Ascending aorta (tissue), 2 donors: ENCODE results near the gene CPM. TPM values are rescaled to one million over a fixed set of nuclear protein-coding genes. Genes with fewer than 3 reads are reported as not detected.
A peak's percentile ranks its signal among the peaks of the same experiment; 100 is the strongest.

Experiments used
- DNase-seq, 2 donors: peaks; one replicate each; pipeline ENCODE4 v3.0.0-alpha.2; 2019; ENCODE audit warnings: low spot score in 2 of 2
- H3K27ac ChIP-seq, 2 donors: fragments of 200-600 bp; sonication (generic); one replicate each; pipeline ENCODE4 v1.5.1; 2016 to 2017; ENCODE audit warnings: mild to moderate bottlenecking in 1 of 2
- H3K27me3 ChIP-seq: fragments of 200-600 bp; sonication (generic); one replicate; pipeline ENCODE4 v1.5.1; 2017
- H3K36me3 ChIP-seq, 2 donors: fragments of 200-600 bp; sonication (generic); one replicate each; pipeline ENCODE4 v1.5.1; 2016
- H3K4me1 ChIP-seq, 2 donors: fragments of 200-600 bp; sonication (generic); one replicate each; pipeline ENCODE4 v1.5.1; 2016 to 2017; ENCODE audit warnings: mild to moderate bottlenecking in 1 of 2
- H3K4me3 ChIP-seq, 2 donors: fragments of 200-600 bp; sonication (generic); one replicate each; pipeline ENCODE4 v1.5.1; 2016 to 2017; ENCODE audit warnings: mild to moderate bottlenecking in 1 of 2
- H3K9me3 ChIP-seq, 2 donors: fragments of 200-600 bp; sonication (generic); one replicate each; pipeline ENCODE4 v1.5.1; 2016
- intact Hi-C: fragments of 100-400 bp; cut with DNase I; formaldehyde crosslinking; loops from one replicate; pipeline ENCODE4 v1.15.1; 2023
- total RNA-seq: library from RNA; depleted of rRNA; stranded (reverse); fragments of >200 nt; gene quantifications from one replicate; pipeline ENCODE4 v1.1.0, GENCODE V29; 2016
- TF ChIP-seq, protein P1 (sequence below), 3 experiments: fragments of 200-600 bp in 2 of 3; fragments of 450-650 bp in 1 of 3; sonication (generic) in 2 of 3; IDR thresholded peaks; one replicate each; pipeline ENCODE4 v1.5.1; 2016 to 2019; ENCODE audit warnings: antibody characterized with exemption in 3 of 3, mild to moderate bottlenecking in 1 of 3, moderate library complexity in 1 of 3

CPM gene
- total RNA-seq, 1 donor from 2014 or later = 48.1 TPM

DNA sequence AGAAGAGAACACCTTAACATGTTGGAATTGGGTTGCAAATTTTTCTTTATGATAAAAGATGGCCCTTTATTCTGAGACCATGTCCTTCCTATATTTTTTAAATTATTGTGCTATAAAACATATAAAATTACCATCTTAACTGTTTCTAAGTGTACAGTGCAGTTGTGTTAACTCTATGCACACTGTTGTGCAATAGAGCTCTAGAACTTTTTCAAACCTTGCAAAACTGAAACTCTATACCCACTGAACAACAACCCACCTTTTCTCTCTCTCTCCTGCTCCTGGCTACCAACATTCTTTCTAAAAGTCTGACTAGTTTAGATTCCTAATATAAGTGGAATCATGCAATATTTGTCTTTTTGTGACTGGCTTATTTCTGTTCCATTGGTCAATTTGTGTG lies 7.8 kb upstream of the CPM start:
- TF ChIP-seq, protein P1, sequence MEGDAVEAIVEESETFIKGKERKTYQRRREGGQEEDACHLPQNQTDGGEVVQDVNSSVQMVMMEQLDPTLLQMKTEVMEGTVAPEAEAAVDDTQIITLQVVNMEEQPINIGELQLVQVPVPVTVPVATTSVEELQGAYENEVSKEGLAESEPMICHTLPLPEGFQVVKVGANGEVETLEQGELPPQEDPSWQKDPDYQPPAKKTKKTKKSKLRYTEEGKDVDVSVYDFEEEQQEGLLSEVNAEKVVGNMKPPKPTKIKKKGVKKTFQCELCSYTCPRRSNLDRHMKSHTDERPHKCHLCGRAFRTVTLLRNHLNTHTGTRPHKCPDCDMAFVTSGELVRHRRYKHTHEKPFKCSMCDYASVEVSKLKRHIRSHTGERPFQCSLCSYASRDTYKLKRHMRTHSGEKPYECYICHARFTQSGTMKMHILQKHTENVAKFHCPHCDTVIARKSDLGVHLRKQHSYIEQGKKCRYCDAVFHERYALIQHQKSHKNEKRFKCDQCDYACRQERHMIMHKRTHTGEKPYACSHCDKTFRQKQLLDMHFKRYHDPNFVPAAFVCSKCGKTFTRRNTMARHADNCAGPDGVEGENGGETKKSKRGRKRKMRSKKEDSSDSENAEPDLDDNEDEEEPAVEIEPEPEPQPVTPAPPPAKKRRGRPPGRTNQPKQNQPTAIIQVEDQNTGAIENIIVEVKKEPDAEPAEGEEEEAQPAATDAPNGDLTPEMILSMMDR (IDR thresholded peaks at IDR 0.05) = no peak
- intact Hi-C loops = no loop called here
- no peaks in the 10 kb centered on the region for H3K4me1 ChIP-seq
- H3K9me3 ChIP-seq = no peaks in the 10 kb centered on the region
- no peaks in the 10 kb centered on the region for H3K27me3 ChIP-seq
- H3K36me3 ChIP-seq = no peaks in the 10 kb centered on the region
- H3K4me3 ChIP-seq = no peak overlapping the region
- DNase-seq = no peak
- no peak overlapping the region for H3K27ac ChIP-seq

DNA sequence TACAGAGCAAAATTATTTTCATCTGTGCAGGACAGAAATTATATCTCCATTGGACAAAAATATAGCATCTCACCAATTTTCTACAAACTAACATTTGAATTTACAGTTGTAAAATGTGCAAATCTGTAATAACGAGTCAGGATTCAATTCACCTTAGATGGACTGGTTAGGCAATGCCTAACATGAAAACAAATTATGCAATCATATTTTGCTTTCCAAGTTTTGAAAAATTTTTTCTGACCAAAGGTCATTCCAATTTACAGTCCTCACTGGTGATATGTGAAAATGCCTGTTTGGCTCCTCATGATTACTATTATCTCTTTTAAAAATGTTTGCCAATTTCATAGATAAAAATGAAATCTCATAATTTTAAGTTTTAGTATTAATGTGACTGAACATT lies 6.5 kb upstream of the CPM start:
- intact Hi-C loops = no loop called here
- Histone ChIP-seq H3K27me3 (no peaks in the 10 kb centered on the region), H3K4me1 (no peaks in the 10 kb centered on the region), H3K27ac (no peak overlapping the region), H3K4me3 (no peak overlapping the region), H3K9me3 (no peaks in the 10 kb centered on the region), H3K36me3 (no peaks in the 10 kb centered on the region)
- DNase-seq = no peak
- TF ChIP-seq, protein P1 (IDR thresholded peaks at IDR 0.05) = no peak

- Histone ChIP-seq H3K4me3 (no peak overlapping the region), H3K36me3 (no peaks in the 10 kb centered on the region), H3K27ac (no peak overlapping the region), H3K9me3 (no peaks in the 10 kb centered on the region), H3K4me1 (peaks cover 3% of the 10 kb centered on the region in 2 donors), H3K27me3 (no peaks in the 10 kb centered on the region)
- TF ChIP-seq, protein P1 (IDR thresholded peaks at IDR 0.05) = no peak
- intact Hi-C loops = no loop called here
- DNase-seq = no peak
Measured at GRCh38 chr12:68934392-68934791, 1.4 kb upstream of the CPM start.

- DNase-seq = no peak
- peak overlapping the region; percentile 63 to 78 for H3K4me3 ChIP-seq
- H3K36me3 ChIP-seq = no peaks in the 10 kb centered on the region
- no peaks in the 10 kb centered on the region for H3K9me3 ChIP-seq
- intact Hi-C loops = no loop called here
- no peaks in the 10 kb centered on the region for H3K27me3 ChIP-seq
- TF ChIP-seq, protein P1 (IDR thresholded peaks at IDR 0.05) = no peak
- H3K27ac ChIP-seq = no peak overlapping the region
- peaks cover 3% of the 10 kb centered on the region in 2 donors for H3K4me1 ChIP-seq
Measured at GRCh38 chr12:68932128-68932960, 627 bp downstream of the CPM start.

DNA sequence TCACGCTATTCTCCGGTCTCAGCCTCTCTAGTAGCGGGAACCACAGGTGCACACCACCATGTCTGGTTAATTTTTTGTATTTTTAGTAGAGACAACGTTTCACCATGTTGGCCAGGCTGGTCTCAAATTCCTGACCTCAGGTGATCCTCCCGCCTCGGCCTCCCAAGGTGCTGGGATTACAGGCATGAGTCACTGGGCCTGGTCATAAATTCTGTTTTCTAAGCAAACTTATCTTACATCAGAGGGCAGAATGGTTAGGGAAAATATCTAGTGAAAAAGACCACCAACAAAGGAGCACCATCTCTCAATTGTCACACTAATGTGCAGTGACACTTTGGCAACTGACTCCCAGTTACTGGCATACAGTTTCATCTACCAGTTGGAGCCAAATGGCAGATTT lies 2.8 kb downstream of the CPM start:
- H3K4me3 ChIP-seq = peak overlapping the region in 1 of 2 donors; percentile 12
- no peak for DNase-seq
- peaks cover 3% of the 10 kb centered on the region in 2 donors for H3K4me1 ChIP-seq
- H3K9me3 ChIP-seq = no peaks in the 10 kb centered on the region
- H3K36me3 ChIP-seq = no peaks in the 10 kb centered on the region
- intact Hi-C loops = no loop called here
- TF ChIP-seq, protein P1 (IDR thresholded peaks at IDR 0.05) = no peak
- H3K27ac ChIP-seq = no peak overlapping the region
- H3K27me3 ChIP-seq = no peaks in the 10 kb centered on the region
